IMR-90 (cell line): ENCODE data around the gene RIMOC1. TPM values are rescaled to one million over a fixed set of nuclear protein-coding genes. Genes with fewer than 3 reads are reported as not detected.

Experiments
- ATAC-seq: fragments of 200-7000 bp; cut with Tn5 transposase; 2 replicates; pipeline ENCODE4 v1.9.1; 2020; ENCODE audit warnings: low read depth, mild to moderate bottlenecking, moderate library complexity
- BruUV-seq: library from RNA; stranded (reverse); fragments of 400-500 nt; replicated peaks from 2 replicates; lab custom pipeline; 2021; lab: Mats Ljungman, UMichigan
- CTCF ChIA-PET: fragments of 300-600 bp; formaldehyde crosslinking; extraction: SDS; loops from one replicate; lab custom pipeline; 2021; ENCODE audit warnings: antibody characterized with exemption; lab: Yijun Ruan, JAX
- POLR2A ChIA-PET: fragments of 300-600 bp; sonication (Branson Sonifier 250); formaldehyde crosslinking; loops from one replicate; lab custom pipeline; 2022; ENCODE audit warnings: antibody characterized with exemption; ENCODE audit not compliant: unreplicated experiment; lab: Charles Lee
- DNase-seq: peaks from one replicate; pipeline ENCODE4 v3.0.0; 2013
- H2AFZ ChIP-seq: replicated peaks from 2 replicates; pipeline ENCODE3; 2013; ENCODE audit warnings: low read length, mild to moderate bottlenecking; ENCODE audit not compliant: poor library complexity
- H2AK5ac ChIP-seq: 2 replicates; pipeline ENCODE4 v1.6.1; 2013; ENCODE audit warnings: low read depth, low read length, inconsistent platforms
- H2AK9ac ChIP-seq: replicated peaks from 2 replicates; pipeline ENCODE3; 2013; ENCODE audit warnings: mild to moderate bottlenecking, low read depth, low read length, moderate library complexity; ENCODE audit not compliant: poor library complexity
- H2BK120ac ChIP-seq: 2 replicates; pipeline ENCODE4 v1.6.1; 2013; ENCODE audit warnings: low read depth, low read length, inconsistent platforms
- H2BK15ac ChIP-seq: 3 replicates; pipeline ENCODE4 v1.6.1; 2013; ENCODE audit warnings: low read depth, low read length, inconsistent platforms
- H2BK20ac ChIP-seq: 2 replicates; pipeline ENCODE4 v1.6.1; 2013; ENCODE audit warnings: low read depth, mild to moderate bottlenecking, inconsistent platforms, low read length, moderate library complexity
- H2BK5ac ChIP-seq: 2 replicates; pipeline ENCODE4 v1.6.1; 2013; ENCODE audit warnings: mild to moderate bottlenecking, low read depth, low read length, inconsistent platforms; ENCODE audit not compliant: poor library complexity, severe bottlenecking
- H3K14ac ChIP-seq: replicated peaks from 2 replicates; pipeline ENCODE4 v1.6.1; 2013; ENCODE audit warnings: low read depth, low read length, inconsistent platforms
- H3K18ac ChIP-seq: 2 replicates; pipeline ENCODE4 v1.6.1; 2013; ENCODE audit warnings: low read depth, low read length, control low read depth
- H3K23ac ChIP-seq: 2 replicates; pipeline ENCODE4 v1.6.1; 2013; ENCODE audit warnings: low read depth, low read length, inconsistent platforms
- H3K27ac ChIP-seq: 2 replicates; pipeline ENCODE4 v1.5.1; 2013; ENCODE audit warnings: mild to moderate bottlenecking, control low read depth, low read length; ENCODE audit not compliant: insufficient read depth
- H3K27me3 ChIP-seq: 2 replicates; pipeline ENCODE4 v1.6.1; 2013; ENCODE audit warnings: low read length; ENCODE audit not compliant: control insufficient read depth, insufficient read depth
- H3K36me3 ChIP-seq: 2 replicates; pipeline ENCODE4 v1.6.1; 2013; ENCODE audit warnings: low read length, mixed read lengths; ENCODE audit not compliant: control insufficient read depth, insufficient read depth
- H3K4ac ChIP-seq: 2 replicates; pipeline ENCODE4 v1.6.1; 2013; ENCODE audit warnings: low read depth, low read length, inconsistent platforms
- H3K4me1 ChIP-seq: 2 replicates; pipeline ENCODE4 v1.6.1; 2013; ENCODE audit warnings: low read length, mixed read lengths; ENCODE audit not compliant: control insufficient read depth, insufficient read depth
- H3K4me2 ChIP-seq: 2 replicates; pipeline ENCODE4 v1.6.1; 2013; ENCODE audit warnings: low read depth, mild to moderate bottlenecking, control low read depth, low read length, moderate library complexity
- H3K4me3 ChIP-seq: 2 replicates; pipeline ENCODE4 v1.5.1; 2013; ENCODE audit warnings: low read depth, mild to moderate bottlenecking, control low read depth, low read length, moderate library complexity; ENCODE audit not compliant: insufficient read depth
- H3K56ac ChIP-seq: 2 replicates; pipeline ENCODE4 v1.6.1; 2013; ENCODE audit warnings: low read length, inconsistent platforms; ENCODE audit not compliant: insufficient read depth; ENCODE audit errors: extremely low read depth
- H3K79me1 ChIP-seq, 2 experiments: 2 replicates each; pipeline ENCODE4 v1.6.1; 2013; ENCODE audit warnings: low read length in 2 of 2, inconsistent platforms in 1 of 2, low read depth in 1 of 2
- H3K9ac ChIP-seq: 2 replicates; pipeline ENCODE4 v1.6.1; 2013; ENCODE audit warnings: low read depth, low read length, control low read depth
- H3K9me1 ChIP-seq: 2 replicates; pipeline ENCODE4 v1.6.1; 2013; ENCODE audit warnings: low read length, inconsistent platforms; ENCODE audit not compliant: insufficient read depth
- H3K9me3 ChIP-seq: 2 replicates; pipeline ENCODE4 v1.6.1; 2013; ENCODE audit warnings: low read length; ENCODE audit not compliant: control insufficient read depth, insufficient read depth
- H4K20me1 ChIP-seq: 2 replicates; pipeline ENCODE4 v1.6.1; 2013; ENCODE audit warnings: low read length, inconsistent platforms; ENCODE audit not compliant: insufficient read depth
- H4K5ac ChIP-seq: 2 replicates; pipeline ENCODE4 v1.6.1; 2013; ENCODE audit warnings: mild to moderate bottlenecking, low read depth, low read length, control low read depth
- H4K8ac ChIP-seq, 2 experiments: 2 replicates each; pipeline ENCODE4 v1.6.1; 2013; ENCODE audit warnings: low read depth in 2 of 2, low read length in 2 of 2, control low read depth in 1 of 2, inconsistent platforms in 1 of 2
- H4K91ac ChIP-seq: 2 replicates; pipeline ENCODE4 v1.6.1; 2013; ENCODE audit warnings: low read depth, low read length, inconsistent platforms; ENCODE audit not compliant: insufficient read depth
- BHLHE40 ChIP-seq: fragments of 150-350 bp; IDR thresholded peaks from 2 replicates; pipeline ENCODE4 v1.6.1; 2016; ENCODE audit warnings: mild to moderate bottlenecking, low read depth, low read length
- RAD21 ChIP-seq: IDR thresholded peaks from 2 replicates; pipeline ENCODE4 v1.6.1; 2012; ENCODE audit warnings: low read length, improper control_type of control experiment
- RCOR1 ChIP-seq: IDR thresholded peaks from 2 replicates; pipeline ENCODE4 v1.6.1; 2012; ENCODE audit warnings: mild to moderate bottlenecking, low read length, improper control_type of control experiment; ENCODE audit not compliant: insufficient replicate concordance
- WGBS, 2 experiments: methylation state at CpG; one replicate each; pipeline versions ENCODE4 v1.1.5 to v1.1.7; 2013; ENCODE audit warnings: missing lambda C conversion rate in 2 of 2; ENCODE audit not compliant: insufficient read length in 1 of 2; ENCODE audit errors: extremely low coverage in 2 of 2; 5-methylcytosine and 5-hydroxymethylcytosine counted together
- dilution Hi-C: fragments of 300-500 bp; cut with HindIII; formaldehyde crosslinking; loops from one replicate; pipeline ENCODE4 v1.14.3; 2018; ENCODE audit warnings: low sequenced_read_pairs; ENCODE audit not compliant: unreplicated experiment
- in situ Hi-C: fragments of 300-500 bp; cut with MboI; formaldehyde crosslinking; loops from 3 replicates; pipeline ENCODE4 v1.14.3; 2019; ENCODE audit warnings: low sequenced_read_pairs, inconsistent platforms, mixed read lengths
- intact Hi-C: fragments of 100-400 bp; cut with micrococcal nuclease; formaldehyde crosslinking; loops from 2 replicates; pipeline ENCODE4 v1.10.0; 2022
- polyA plus RNA-seq, 3 experiments: library from polyadenylated mRNA; depleted of rRNA; stranded (reverse); fragments of >200 nt; gene quantifications; 2 replicates each; pipeline ENCODE4 v1.2.3, GENCODE V29; 2012; ENCODE audit warnings: low replicate concordance in 1 of 3
- total RNA-seq: library from RNA; depleted of rRNA; stranded (reverse); fragments of >200 nt; gene quantifications from 2 replicates; pipeline ENCODE4 v1.2.3, GENCODE V29; 2012
- TF ChIP-seq, protein P1 (sequence below): fragments of 150-350 bp; IDR thresholded peaks from 2 replicates; pipeline ENCODE4 v1.6.1; 2017; ENCODE audit warnings: mild to moderate bottlenecking, antibody characterized with exemption, low read length, low read depth
- TF ChIP-seq, protein P2 (sequence below): fragments of 150-350 bp; IDR thresholded peaks from 2 replicates; pipeline ENCODE4 v1.6.1; 2016; ENCODE audit warnings: low read depth, mild to moderate bottlenecking, low read length, moderate library complexity, borderline replicate concordance

The RIMOC1 gene
- total and polyA plus RNA-seq, 2 of the 4 experiments (the other 2 are of a cell fraction), result 4.1 to 9.0 TPM

DNA sequence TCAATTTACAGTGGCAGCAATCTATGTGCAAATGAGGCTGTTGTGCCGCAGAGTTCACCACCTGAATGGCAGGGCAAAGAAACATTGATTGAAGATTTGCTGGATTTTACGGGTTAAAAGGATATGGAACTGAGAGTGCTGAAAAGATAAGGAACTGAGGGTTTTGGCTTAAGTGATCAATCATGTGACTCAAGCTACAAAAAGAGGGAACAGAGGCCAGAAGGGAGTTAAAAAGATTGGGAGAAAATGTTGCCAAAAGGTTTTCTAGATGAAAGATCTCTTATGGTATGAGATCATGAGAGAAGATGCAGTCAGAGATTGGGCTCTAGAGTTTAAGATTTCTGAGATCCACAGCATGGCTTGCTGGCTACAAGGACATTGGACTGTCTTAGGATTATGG, 7.9 kb upstream of the RIMOC1 start:
- H3K9me1 ChIP-seq, result no peaks in the 10 kb centered on the region
- no peak overlapping the region for H4K8ac ChIP-seq
- BruUV-seq, result no TSS peak
- H3K79me1 ChIP-seq, result no peaks in the 10 kb centered on the region
- no peaks in the 10 kb centered on the region for H3K4me1 ChIP-seq
- in situ Hi-C loops (no loop called here), dilution Hi-C loops (no loop called here), intact Hi-C loops (no loop called here)
- no peaks in the 10 kb centered on the region for H3K36me3 ChIP-seq
- POLR2A ChIA-PET, result no interaction called here
- TF ChIP-seq, protein P1, sequence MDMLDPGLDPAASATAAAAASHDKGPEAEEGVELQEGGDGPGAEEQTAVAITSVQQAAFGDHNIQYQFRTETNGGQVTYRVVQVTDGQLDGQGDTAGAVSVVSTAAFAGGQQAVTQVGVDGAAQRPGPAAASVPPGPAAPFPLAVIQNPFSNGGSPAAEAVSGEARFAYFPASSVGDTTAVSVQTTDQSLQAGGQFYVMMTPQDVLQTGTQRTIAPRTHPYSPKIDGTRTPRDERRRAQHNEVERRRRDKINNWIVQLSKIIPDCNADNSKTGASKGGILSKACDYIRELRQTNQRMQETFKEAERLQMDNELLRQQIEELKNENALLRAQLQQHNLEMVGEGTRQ, result no peak
- no peak for TF ChIP-seq RAD21
- TF ChIP-seq, protein P2, sequence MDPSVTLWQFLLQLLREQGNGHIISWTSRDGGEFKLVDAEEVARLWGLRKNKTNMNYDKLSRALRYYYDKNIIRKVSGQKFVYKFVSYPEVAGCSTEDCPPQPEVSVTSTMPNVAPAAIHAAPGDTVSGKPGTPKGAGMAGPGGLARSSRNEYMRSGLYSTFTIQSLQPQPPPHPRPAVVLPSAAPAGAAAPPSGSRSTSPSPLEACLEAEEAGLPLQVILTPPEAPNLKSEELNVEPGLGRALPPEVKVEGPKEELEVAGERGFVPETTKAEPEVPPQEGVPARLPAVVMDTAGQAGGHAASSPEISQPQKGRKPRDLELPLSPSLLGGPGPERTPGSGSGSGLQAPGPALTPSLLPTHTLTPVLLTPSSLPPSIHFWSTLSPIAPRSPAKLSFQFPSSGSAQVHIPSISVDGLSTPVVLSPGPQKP, result no peak
- no peak for TF ChIP-seq BHLHE40
- no peak for TF ChIP-seq RCOR1
- H2BK5ac ChIP-seq, result no peak overlapping the region
- DNase-seq (no peak), ATAC-seq (no peak)
- no peak overlapping the region for H4K91ac ChIP-seq
- H4K20me1 ChIP-seq, result no peaks in the 10 kb centered on the region
- CTCF ChIA-PET, result no interaction called here
- H2BK120ac ChIP-seq, result no peak overlapping the region
- H3K27me3 ChIP-seq, result peaks cover 8% of the 10 kb centered on the region
- no peak overlapping the region for H3K4me3 ChIP-seq
- H2AK9ac ChIP-seq, result no peak overlapping the region
- H3K56ac ChIP-seq, result no peak overlapping the region
- H3K4me2 ChIP-seq, result no peak overlapping the region
- no peak overlapping the region for H3K4ac ChIP-seq
- no peaks in the 10 kb centered on the region for H3K9me3 ChIP-seq
- H3K9ac ChIP-seq, result no peak overlapping the region
- no peak overlapping the region for H2AK5ac ChIP-seq
- no peak overlapping the region for H3K27ac ChIP-seq
- no peak overlapping the region for H3K18ac ChIP-seq
- no peak overlapping the region for H2BK15ac ChIP-seq
- H2BK20ac ChIP-seq, result no peak overlapping the region
- no peak overlapping the region for H3K23ac ChIP-seq
- WGBS, 2 experiments, result 13% methylated on average over 2 of the region's 2 CpGs; no CpG with 5 or more reads in 1 of the 2 experiments
- H3K14ac ChIP-seq, result no peak overlapping the region
- no peak overlapping the region for H4K5ac ChIP-seq
- no peak overlapping the region for H2AFZ ChIP-seq
